ENCODE results near the gene RBM20. TPM values are rescaled to one million over a fixed set of nuclear protein-coding genes. Genes with fewer than 3 reads are reported as not detected.

The RBM20 gene
- total RNA-seq, 1 experiment from 2014 or later: 0.17 TPM

DNA sequence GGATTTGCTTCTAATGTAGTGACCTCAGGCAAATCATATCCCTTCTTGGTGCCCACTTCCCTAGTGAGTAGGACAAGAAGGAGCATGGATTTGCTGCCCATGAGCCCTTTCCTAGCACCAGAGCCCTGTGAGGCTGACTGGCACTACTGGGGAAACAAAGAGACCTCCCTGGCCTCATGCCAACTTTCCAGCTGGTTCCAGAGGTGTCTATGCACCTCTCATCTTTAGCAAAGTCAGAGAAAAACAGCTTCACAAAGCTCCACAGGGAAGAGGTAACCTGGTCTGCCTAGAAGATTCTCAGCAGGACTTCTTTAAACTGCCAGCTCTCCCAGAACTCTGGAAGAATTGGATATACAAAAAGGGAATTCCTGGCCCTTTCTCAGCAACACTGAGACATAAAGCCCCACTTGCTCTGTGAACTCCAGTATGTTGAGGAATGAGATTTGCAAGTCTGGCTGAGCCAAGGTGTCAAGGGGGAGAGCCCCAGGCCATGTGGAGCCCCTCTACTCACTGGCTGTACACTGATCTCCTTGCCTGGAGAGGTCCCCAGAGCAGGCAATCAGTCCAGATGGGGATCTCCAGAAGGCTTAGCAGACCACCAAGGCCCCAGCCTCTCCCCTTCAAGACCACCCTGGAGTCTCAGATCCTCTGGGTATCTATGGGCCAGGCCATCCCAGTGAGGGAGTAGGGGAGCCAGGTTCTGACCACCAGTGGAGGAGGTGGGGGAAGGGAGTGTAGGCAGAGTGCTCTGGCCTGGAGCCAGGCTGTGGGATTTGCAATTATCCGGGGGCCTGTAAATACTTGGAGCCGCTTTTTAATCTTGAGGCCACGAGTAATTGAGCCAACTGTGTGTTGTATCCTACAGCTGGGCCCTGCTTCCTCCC is 24.4 kb upstream of the RBM20 start:
- Histone ChIP-seq H2BK20ac (ENCODE audit: low read depth, low read length, poor library complexity, severe bottlenecking) (no peak overlapping the region), H4K5ac (ENCODE audit: insufficient read length, low read depth, low read length) (no peak overlapping the region), H3T11ph (ENCODE audit: low read length) (no peak overlapping the region), H2AFZ (ENCODE audit: low read length) (no peak overlapping the region), H3K23me2 (ENCODE audit: insufficient read length, low read depth, low read length, poor library complexity, severe bottlenecking) (no peaks in the 10 kb centered on the region), H4K20me1 (ENCODE audit: control insufficient read depth, insufficient read depth, insufficient read length) (no peaks in the 10 kb centered on the region), H3K27ac (ENCODE audit: insufficient read length, low read depth, low read length) (no peak overlapping the region), H3K9me3 (ENCODE audit: control insufficient read depth, low read depth, low read length) (no peaks in the 10 kb centered on the region), H2BK12ac (ENCODE audit: insufficient read length, low read depth, low read length) (no peak overlapping the region), H3K4me2 (ENCODE audit: insufficient read depth, insufficient read length, low read length) (no peak overlapping the region), H3K56ac (ENCODE audit: insufficient read length, low read depth, low read length) (no peak overlapping the region), H3K14ac (ENCODE audit: insufficient read depth, low read length) (no peak overlapping the region), H3K4ac (ENCODE audit: low read depth, low read length) (no peak overlapping the region), H3K27me3 (ENCODE audit: insufficient read depth, low read length) (no peaks in the 10 kb centered on the region), H2AK5ac (ENCODE audit: insufficient read length, low read length) (no peak overlapping the region), H3K4me1 (ENCODE audit: insufficient read depth, low read length) (no peaks in the 10 kb centered on the region), H2BK15ac (ENCODE audit: low read depth, low read length) (no peak overlapping the region), H4K91ac (ENCODE audit: insufficient read length, low read depth, low read length) (no peak overlapping the region), H4K8ac (replicated peaks; ENCODE audit: insufficient read length, low read depth, low read length) (no peak overlapping the region), H2BK120ac (ENCODE audit: low read depth, low read length, poor library complexity, severe bottlenecking) (no peak overlapping the region), H3K79me1 (ENCODE audit: insufficient read depth, low read depth, low read length, poor library complexity, severe bottlenecking) (no peaks in the 10 kb centered on the region), H3K9ac (ENCODE audit: extremely low read depth, insufficient read length, low read length) (no peak overlapping the region), H3K79me2 (ENCODE audit: insufficient read depth, low read length) (no peaks in the 10 kb centered on the region), H3K18ac (ENCODE audit: insufficient read length, low read depth, low read length) (no peak overlapping the region), H2BK5ac (ENCODE audit: insufficient read length, low read length) (no peak overlapping the region), H3K23ac (ENCODE audit: insufficient read length, low read depth, low read length) (no peak overlapping the region)
- no peak for DNase-seq
- no CpG with 5 or more reads among the region's 3 CpGs for WGBS (ENCODE audit: extremely low coverage, insufficient read length, low lambda C conversion rate)
- H3K9me3 Mint-ChIP-seq: no peaks in the 10 kb centered on the region
- H3K27ac Mint-ChIP-seq: no peak overlapping the region
- TF ChIP-seq, protein P1, sequence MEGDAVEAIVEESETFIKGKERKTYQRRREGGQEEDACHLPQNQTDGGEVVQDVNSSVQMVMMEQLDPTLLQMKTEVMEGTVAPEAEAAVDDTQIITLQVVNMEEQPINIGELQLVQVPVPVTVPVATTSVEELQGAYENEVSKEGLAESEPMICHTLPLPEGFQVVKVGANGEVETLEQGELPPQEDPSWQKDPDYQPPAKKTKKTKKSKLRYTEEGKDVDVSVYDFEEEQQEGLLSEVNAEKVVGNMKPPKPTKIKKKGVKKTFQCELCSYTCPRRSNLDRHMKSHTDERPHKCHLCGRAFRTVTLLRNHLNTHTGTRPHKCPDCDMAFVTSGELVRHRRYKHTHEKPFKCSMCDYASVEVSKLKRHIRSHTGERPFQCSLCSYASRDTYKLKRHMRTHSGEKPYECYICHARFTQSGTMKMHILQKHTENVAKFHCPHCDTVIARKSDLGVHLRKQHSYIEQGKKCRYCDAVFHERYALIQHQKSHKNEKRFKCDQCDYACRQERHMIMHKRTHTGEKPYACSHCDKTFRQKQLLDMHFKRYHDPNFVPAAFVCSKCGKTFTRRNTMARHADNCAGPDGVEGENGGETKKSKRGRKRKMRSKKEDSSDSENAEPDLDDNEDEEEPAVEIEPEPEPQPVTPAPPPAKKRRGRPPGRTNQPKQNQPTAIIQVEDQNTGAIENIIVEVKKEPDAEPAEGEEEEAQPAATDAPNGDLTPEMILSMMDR (conservative IDR thresholded peaks at IDR 0.05): no peak
- H3K4me1 Mint-ChIP-seq: peaks cover 9 to 13% of the 10 kb centered on the region in 2 experiments; a peak in 3 of 4 replicates
- peaks cover 3% of the 10 kb centered on the region for H3K27me3 Mint-ChIP-seq (ENCODE audit: low read depth)
- H3K36me3 Mint-ChIP-seq (ENCODE audit: insufficient read depth in 1 of 3, low read depth in 3 of 3): no peaks in the 10 kb centered on the region
- no peak overlapping the region for H3K4me3 Mint-ChIP-seq
